ENCODE measurements around the gene ACVR2A.

The ACVR2A gene

DNA sequence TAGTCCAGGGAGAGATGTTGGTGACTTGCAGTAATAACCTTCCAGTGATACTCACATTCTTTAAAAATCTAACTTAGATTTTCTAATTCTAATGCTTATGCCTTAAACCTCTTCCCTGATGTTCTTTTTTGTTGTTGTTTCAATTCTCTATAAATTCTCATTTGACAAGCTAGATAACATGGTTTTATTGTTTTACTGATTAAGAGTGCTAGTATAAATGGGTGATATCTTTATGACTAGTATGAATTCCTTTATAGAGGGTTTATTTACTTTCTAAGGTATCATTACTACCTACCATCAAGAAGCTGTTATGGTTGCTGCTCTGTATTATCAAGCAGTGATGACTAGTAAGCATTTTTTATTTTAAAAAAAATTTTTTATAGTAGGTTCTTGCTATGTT is 35.0 kb downstream of the ACVR2A start:
- H3K27ac ChIP-seq, result no peak overlapping the region
- no peaks in the 10 kb centered on the region for H3K9me3 ChIP-seq
- no peak overlapping the region for H3K9ac ChIP-seq
- no peaks in the 10 kb centered on the region for H4K20me1 ChIP-seq
- no peak overlapping the region for H3K4me3 ChIP-seq
- no peak for TF ChIP-seq Cebpa-rat (IDR thresholded peaks at IDR 0.05)
- H3K4me2 ChIP-seq, result no peak overlapping the region
- H3K27me3 ChIP-seq, result no peaks in the 10 kb centered on the region
- H3K4me1 ChIP-seq, result no peaks in the 10 kb centered on the region
- H3K36me3 ChIP-seq, result no peaks in the 10 kb centered on the region

- no peak overlapping the region for H3K9ac ChIP-seq
Observed at GRCh38 chr2:147882631-147883030, 37.8 kb downstream of the ACVR2A start.

DNA sequence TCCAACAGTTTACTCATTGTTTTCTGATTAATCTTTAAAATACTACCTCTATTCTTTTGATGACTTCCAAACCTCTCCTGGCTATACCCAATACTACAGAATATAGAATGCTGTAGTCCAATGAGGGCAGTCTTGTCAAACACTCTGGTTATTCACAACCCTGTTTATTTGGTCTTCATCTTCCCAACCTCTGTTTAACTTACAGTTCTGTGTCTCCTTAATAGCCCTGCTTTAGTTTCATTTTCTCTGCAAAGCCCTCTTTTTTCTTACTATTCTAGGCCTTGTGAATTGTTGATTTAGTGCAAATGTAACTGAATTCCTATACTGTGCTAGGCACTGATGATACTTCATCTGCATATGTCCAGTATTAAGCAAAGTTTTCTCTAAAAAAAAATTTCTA is 40.0 kb downstream of the ACVR2A start:
- Histone ChIP-seq H3K4me1 (peaks cover 5% of the 10 kb centered on the region), H3K4me2 (no peak overlapping the region), H3K9ac (no peak overlapping the region), H3K9me3 (no peaks in the 10 kb centered on the region), H3K36me3 (no peaks in the 10 kb centered on the region), H3K4me3 (no peak overlapping the region), H3K27me3 (no peaks in the 10 kb centered on the region), H3K27ac (no peak overlapping the region), H4K20me1 (no peaks in the 10 kb centered on the region)
- TF ChIP-seq Cebpa-rat (IDR thresholded peaks at IDR 0.05), result no peak

More at GRCh38 chr2:147882631-147883030, 37.8 kb downstream of the ACVR2A start:
- Histone ChIP-seq H4K20me1 (no peaks in the 10 kb centered on the region), H3K27me3 (no peaks in the 10 kb centered on the region), H3K9me3 (no peaks in the 10 kb centered on the region), H3K27ac (no peak overlapping the region), H3K4me2 (no peak overlapping the region), H3K4me1 (peaks cover 5% of the 10 kb centered on the region), H3K4me3 (no peak overlapping the region), H3K36me3 (no peaks in the 10 kb centered on the region)
- no peak for TF ChIP-seq Cebpa-rat (IDR thresholded peaks at IDR 0.05)

GRCh38 chr2:147886136-147886535 is 41.3 kb downstream of the ACVR2A start:
- Histone ChIP-seq H3K9ac (no peak overlapping the region), H4K20me1 (no peaks in the 10 kb centered on the region), H3K27me3 (no peaks in the 10 kb centered on the region), H3K4me2 (no peak overlapping the region), H3K4me1 (peaks cover 5% of the 10 kb centered on the region), H3K27ac (no peak overlapping the region), H3K9me3 (no peaks in the 10 kb centered on the region), H3K36me3 (no peaks in the 10 kb centered on the region), H3K4me3 (no peak overlapping the region)
- TF ChIP-seq Cebpa-rat (IDR thresholded peaks at IDR 0.05), result no peak

GRCh38 chr2:147888680-147889079 is 43.9 kb downstream of the ACVR2A start:
- H3K36me3 ChIP-seq, result no peaks in the 10 kb centered on the region
- H4K20me1 ChIP-seq, result no peaks in the 10 kb centered on the region
- H3K9ac ChIP-seq, result no peak overlapping the region
- no peak overlapping the region for H3K27ac ChIP-seq
- no peak for TF ChIP-seq Cebpa-rat (IDR thresholded peaks at IDR 0.05)
- H3K4me3 ChIP-seq, result no peak overlapping the region
- no peaks in the 10 kb centered on the region for H3K27me3 ChIP-seq
- no peaks in the 10 kb centered on the region for H3K9me3 ChIP-seq
- H3K4me2 ChIP-seq, result no peak overlapping the region
- H3K4me1 ChIP-seq, result peaks cover 5% of the 10 kb centered on the region

DNA sequence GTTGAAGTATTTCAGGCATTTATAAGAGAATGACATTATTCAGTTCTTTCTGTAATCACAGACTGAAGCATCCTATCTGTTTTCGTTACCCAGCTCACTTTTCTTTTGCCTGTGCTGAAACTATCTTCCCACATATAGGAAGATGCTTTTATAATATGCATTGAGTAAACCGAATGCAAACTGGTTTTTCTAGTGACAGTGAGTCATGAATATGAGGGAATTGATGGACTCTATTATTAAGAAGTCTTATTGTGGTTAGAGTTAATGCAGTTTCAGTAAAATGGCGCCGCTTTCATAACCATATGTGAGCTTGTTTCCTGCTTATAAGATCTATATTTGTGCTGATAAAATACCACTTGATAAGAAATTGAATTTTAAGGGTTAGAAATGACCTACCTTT is 59.2 kb downstream of the ACVR2A start:
- no peak overlapping the region for H3K9ac ChIP-seq
- no peaks in the 10 kb centered on the region for H4K20me1 ChIP-seq
- H3K27me3 ChIP-seq, result no peaks in the 10 kb centered on the region
- H3K9me3 ChIP-seq, result no peaks in the 10 kb centered on the region
- no peak overlapping the region for H3K27ac ChIP-seq
- no peaks in the 10 kb centered on the region for H3K4me1 ChIP-seq
- H3K36me3 ChIP-seq, result no peaks in the 10 kb centered on the region
- no peak for TF ChIP-seq Cebpa-rat (IDR thresholded peaks at IDR 0.05)
- no peak overlapping the region for H3K4me3 ChIP-seq
- no peak overlapping the region for H3K4me2 ChIP-seq

DNA sequence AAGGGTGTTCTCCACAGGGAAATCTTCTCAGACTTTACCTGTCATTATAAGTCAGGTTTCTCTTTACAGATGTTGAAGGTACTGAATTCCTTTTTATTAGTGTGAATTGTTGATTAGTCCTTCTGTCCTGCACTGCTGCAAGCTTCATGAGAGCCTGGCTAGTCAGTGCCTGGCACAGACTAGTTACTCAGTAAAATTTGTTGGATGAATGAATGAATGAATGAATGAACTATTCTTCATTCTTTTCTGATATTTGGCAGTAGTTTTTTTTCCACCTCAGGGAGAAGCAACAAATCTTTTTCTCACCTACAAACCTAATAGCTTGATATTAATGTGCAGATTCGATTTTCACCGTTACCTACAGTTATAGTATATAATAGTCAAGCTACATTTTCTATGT is 64.3 kb downstream of the ACVR2A start:
- H3K27ac ChIP-seq, result no peak overlapping the region
- H4K20me1 ChIP-seq, result no peaks in the 10 kb centered on the region
- no peaks in the 10 kb centered on the region for H3K27me3 ChIP-seq
- H3K36me3 ChIP-seq, result no peaks in the 10 kb centered on the region
- TF ChIP-seq Cebpa-rat (IDR thresholded peaks at IDR 0.05), result no peak
- no peak overlapping the region for H3K4me3 ChIP-seq
- no peak overlapping the region for H3K9ac ChIP-seq
- no peaks in the 10 kb centered on the region for H3K9me3 ChIP-seq
- no peak overlapping the region for H3K4me2 ChIP-seq
- peaks cover 8% of the 10 kb centered on the region for H3K4me1 ChIP-seq

DNA sequence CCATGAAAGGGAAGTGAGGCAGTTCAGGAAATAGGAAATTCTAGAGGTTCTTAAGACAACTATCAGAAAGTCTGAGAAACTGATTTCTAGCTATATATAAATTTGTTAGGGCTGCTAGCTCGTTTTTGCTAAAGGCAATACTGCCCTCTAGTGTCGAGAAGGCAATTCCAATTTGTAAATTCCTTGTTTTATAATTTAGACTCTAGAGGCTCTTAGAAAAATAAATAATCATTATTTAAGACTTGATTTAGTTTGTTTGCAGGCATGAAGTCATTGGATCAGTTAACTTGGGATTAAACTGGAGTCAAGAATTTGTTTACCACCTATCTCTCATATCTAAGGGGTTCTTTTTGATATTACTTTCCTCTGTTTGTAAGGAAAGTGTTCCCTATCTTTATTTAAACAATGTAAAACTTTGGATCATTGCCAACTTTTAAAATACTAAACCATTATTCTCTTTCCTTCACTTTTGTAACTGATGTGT is 66.2 kb downstream of the ACVR2A start:
- Histone ChIP-seq H3K9ac (no peak overlapping the region), H3K27ac (no peak overlapping the region), H4K20me1 (no peaks in the 10 kb centered on the region), H3K36me3 (no peaks in the 10 kb centered on the region), H3K4me3 (no peak overlapping the region), H3K4me2 (no peak overlapping the region), H3K9me3 (no peaks in the 10 kb centered on the region), H3K4me1 (peaks cover 13% of the 10 kb centered on the region), H3K27me3 (no peaks in the 10 kb centered on the region)
- no peak for TF ChIP-seq Cebpa-rat (IDR thresholded peaks at IDR 0.05)

DNA sequence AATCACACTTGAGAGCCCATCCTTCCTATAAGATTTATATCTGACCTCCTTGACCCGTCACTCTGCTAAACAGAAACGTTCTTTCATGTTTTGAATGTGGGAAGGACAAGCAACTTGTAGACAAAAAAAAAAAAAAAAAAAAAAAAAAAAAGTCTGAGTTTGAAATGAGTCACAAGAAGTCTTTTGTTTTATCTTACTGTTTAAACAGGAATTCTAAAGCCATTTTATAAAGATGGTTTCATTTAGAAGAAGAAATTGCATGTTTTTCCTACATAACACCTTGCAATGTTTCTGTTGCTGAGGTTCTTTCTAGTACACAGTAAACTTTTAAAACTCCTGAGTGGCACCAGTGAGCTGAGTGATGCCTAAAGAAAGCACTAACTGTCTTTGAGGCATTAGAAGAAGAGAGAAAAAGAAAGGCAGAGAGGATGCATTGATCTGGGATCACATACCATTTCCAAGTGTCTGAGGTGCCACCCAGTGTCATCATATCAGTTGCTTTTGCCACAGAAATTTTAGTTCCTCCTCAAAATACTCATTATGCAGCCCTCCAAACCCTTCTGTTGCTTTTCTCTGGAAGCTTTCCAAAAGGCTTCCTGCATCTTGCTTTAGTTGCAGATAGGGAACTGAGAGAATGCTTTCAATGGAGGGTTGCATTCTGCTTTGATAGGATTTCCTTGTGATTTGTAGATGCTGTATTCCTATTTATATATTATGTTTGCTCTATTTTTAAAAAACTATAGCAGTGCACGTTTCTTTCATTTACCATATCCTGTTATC is 69.1 kb downstream of the ACVR2A start:
- no peak for TF ChIP-seq Cebpa-rat (IDR thresholded peaks at IDR 0.05)
- H3K9ac ChIP-seq, result no peak overlapping the region
- peak overlapping the region; percentile 1; the same call in 1 of the 2 replicates for H3K4me2 ChIP-seq
- no peaks in the 10 kb centered on the region for H3K9me3 ChIP-seq
- no peak overlapping the region for H3K4me3 ChIP-seq
- H4K20me1 ChIP-seq, result no peaks in the 10 kb centered on the region
- no peaks in the 10 kb centered on the region for H3K27me3 ChIP-seq
- H3K4me1 ChIP-seq, result peaks cover 13% of the 10 kb centered on the region
- H3K27ac ChIP-seq, result no peak overlapping the region
- H3K36me3 ChIP-seq, result no peaks in the 10 kb centered on the region

GRCh38 chr2:147916067-147916466 is 71.2 kb downstream of the ACVR2A start:
- TF ChIP-seq Cebpa-rat (IDR thresholded peaks at IDR 0.05), result no peak
- H3K4me1 ChIP-seq, result peaks cover 13% of the 10 kb centered on the region
- H4K20me1 ChIP-seq, result no peaks in the 10 kb centered on the region
- H3K9ac ChIP-seq, result no peak overlapping the region
- no peaks in the 10 kb centered on the region for H3K27me3 ChIP-seq
- H3K4me2 ChIP-seq, result no peak overlapping the region
- H3K9me3 ChIP-seq, result no peaks in the 10 kb centered on the region
- H3K36me3 ChIP-seq, result no peaks in the 10 kb centered on the region
- no peak overlapping the region for H3K4me3 ChIP-seq
- no peak overlapping the region for H3K27ac ChIP-seq
